NB4 (cell line): ENCODE results near the gene GPX3.
A peak's percentile ranks its signal among the peaks of the same experiment; 100 is the strongest.

ENCODE experiments used
- DNase-seq: peaks from one replicate; pipeline ENCODE4 v3.0.0; 2010; ENCODE audit warnings: low read depth
- H3K4me3 ChIP-seq: one replicate; pipeline ENCODE4 v1.5.1; 2011; ENCODE audit warnings: mild to moderate bottlenecking, low read depth, low read length, moderate library complexity
- CTCF ChIP-seq: IDR thresholded peaks from one replicate; pipeline ENCODE4 v1.5.1; 2012; ENCODE audit warnings: low read depth, low read length
- MAX ChIP-seq: IDR thresholded peaks from 2 replicates; pipeline ENCODE4 v1.6.1; 2011; ENCODE audit warnings: low read depth, low read length
- MYC ChIP-seq: IDR thresholded peaks from 2 replicates; pipeline ENCODE4 v1.6.1; 2011; ENCODE audit warnings: low read depth, low read length
- POLR2A ChIP-seq: IDR thresholded peaks from 2 replicates; pipeline ENCODE4 v1.6.1; 2011; ENCODE audit warnings: mild to moderate bottlenecking; ENCODE audit not compliant: insufficient read length; ENCODE audit errors: extremely low read depth

The GPX3 gene

GRCh38 chr5:150993422-150993821, 27.0 kb upstream of the GPX3 start:
- TF ChIP-seq MAX (no peak), POLR2A (no peak), CTCF (no peak), MYC (no peak)
- H3K4me3 ChIP-seq, result no peak overlapping the region
- DNase-seq, result no peak

DNA sequence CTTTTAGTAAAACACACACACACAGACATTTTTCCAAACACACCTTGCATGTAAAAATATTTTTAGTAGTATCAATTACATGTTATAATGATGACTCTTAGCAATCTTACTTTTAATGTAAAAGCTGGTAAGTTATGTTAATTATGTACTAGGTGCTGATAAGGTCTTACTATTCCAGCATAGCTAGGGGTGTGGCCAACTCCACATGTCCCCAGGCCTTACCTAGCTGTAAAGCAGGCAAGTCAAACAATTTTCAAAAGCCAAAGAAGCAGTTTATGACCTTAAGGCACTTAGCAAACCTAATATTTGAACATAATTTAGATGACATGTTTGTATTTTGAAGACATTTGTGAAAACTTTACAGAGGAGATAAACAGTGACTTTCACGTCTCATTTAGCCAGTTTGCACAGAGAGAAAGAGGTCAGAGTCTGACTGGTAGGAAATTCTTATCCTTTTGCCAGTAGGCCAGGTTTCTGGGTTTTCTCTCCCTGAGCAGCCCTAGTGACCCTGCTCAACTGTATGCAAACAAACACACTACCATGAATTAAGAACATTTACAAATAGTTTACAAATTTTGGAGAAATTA, 26.5 kb upstream of the GPX3 start:
- no peak for TF ChIP-seq POLR2A
- no peak for TF ChIP-seq MAX
- TF ChIP-seq CTCF, result no peak
- no peak for TF ChIP-seq MYC
- H3K4me3 ChIP-seq, result no peak overlapping the region
- DNase-seq, result no peak

GRCh38 chr5:150999704-151000442, 20.5 kb upstream of the GPX3 start:
- TF ChIP-seq MAX, result no peak
- TF ChIP-seq POLR2A, result no peak
- TF ChIP-seq CTCF, result no peak
- TF ChIP-seq MYC, result no peak
- no peak for DNase-seq
- H3K4me3 ChIP-seq, result no peak overlapping the region

GRCh38 chr5:151001436-151001835, 19.0 kb upstream of the GPX3 start:
- H3K4me3 ChIP-seq, result no peak overlapping the region
- no peak for DNase-seq
- no peak for TF ChIP-seq MYC
- no peak for TF ChIP-seq MAX
- TF ChIP-seq CTCF, result no peak
- TF ChIP-seq POLR2A, result no peak

GRCh38 chr5:151002250-151002649, 18.1 kb upstream of the GPX3 start:
- no peak overlapping the region for H3K4me3 ChIP-seq
- peak; percentile 25 for DNase-seq
- TF ChIP-seq CTCF (no peak), MYC (no peak), POLR2A (no peak), MAX (no peak)
